ENCODE results near the gene ASIP.
A peak's percentile ranks its signal among the peaks of the same experiment; 100 is the strongest.
"Not testable (repeated sequence)": the region's sequence is repeated elsewhere in the genome, so short reads cannot be mapped to it uniquely, and the experiment has no call there.

ASIP gene

GRCh38 chr20:34240693-34241615 lies at the start of gene ASIP:
TSS of gene ASIP (plus strand) at chr20:34241423. CDS start at chr20:34260375, 18,952 bp downstream.
- no peak for DNase-seq (ENCODE audit: low read depth, low spot score)

GRCh38 chr20:34193051-34193450 lies 48.2 kb upstream of the ASIP start:
- DNase-seq (ENCODE audit: low read depth, low spot score) = no peak

- no peak for DNase-seq (ENCODE audit: low read depth, low spot score)
Observed at GRCh38 chr20:34199183-34199582, 42.0 kb upstream of the ASIP start.

- DNase-seq (ENCODE audit: low read depth, low spot score) = no peak
Observed at GRCh38 chr20:34200023-34200422, 41.2 kb upstream of the ASIP start.

GRCh38 chr20:34201531-34201930 lies 39.7 kb upstream of the ASIP start:
- DNase-seq (ENCODE audit: low read depth, low spot score) = no peak

GRCh38 chr20:34205172-34205880 lies 35.9 kb upstream of the ASIP start:
- DNase-seq (ENCODE audit: low read depth, low spot score) = not testable (repeated sequence)

- DNase-seq (ENCODE audit: low read depth, low spot score) = no peak
Observed at GRCh38 chr20:34209111-34209510, 32.1 kb upstream of the ASIP start.

- no peak for DNase-seq (ENCODE audit: low read depth, low spot score)
Observed at GRCh38 chr20:34210271-34210670, 31.0 kb upstream of the ASIP start.

- no peak for DNase-seq (ENCODE audit: low read depth, low spot score)
Observed at GRCh38 chr20:34211591-34211990, 29.6 kb upstream of the ASIP start.

GRCh38 chr20:34213213-34213612 lies 28.0 kb upstream of the ASIP start:
- DNase-seq (ENCODE audit: low read depth, low spot score) = no peak

GRCh38 chr20:34215711-34216381 lies 25.4 kb upstream of the ASIP start:
- DNase-seq (ENCODE audit: low read depth, low spot score) = no peak

- DNase-seq (ENCODE audit: low read depth, low spot score) = no peak
Observed at GRCh38 chr20:34216382-34216742, 24.9 kb upstream of the ASIP start.

- no peak for DNase-seq (ENCODE audit: low read depth, low spot score)
Observed at GRCh38 chr20:34220561-34220960, 20.7 kb upstream of the ASIP start.

- peak; percentile 79 for DNase-seq (ENCODE audit: low read depth, low spot score)
Observed at GRCh38 chr20:34222208-34222607, 19.0 kb upstream of the ASIP start.

GRCh38 chr20:34224251-34224650 lies 17.0 kb upstream of the ASIP start:
- not testable (repeated sequence) for DNase-seq (ENCODE audit: low read depth, low spot score)

- DNase-seq (ENCODE audit: low read depth, low spot score) = no peak
Observed at GRCh38 chr20:34231634-34232033, 9.6 kb upstream of the ASIP start.

- no peak for DNase-seq (ENCODE audit: low read depth, low spot score)
Observed at GRCh38 chr20:34232494-34233087, 8.6 kb upstream of the ASIP start.

- DNase-seq (ENCODE audit: low read depth, low spot score) = no peak
Observed at GRCh38 chr20:34233687-34234086, 7.5 kb upstream of the ASIP start.

GRCh38 chr20:34235875-34236274 lies 5.3 kb upstream of the ASIP start:
- DNase-seq (ENCODE audit: low read depth, low spot score) = no peak

GRCh38 chr20:34237942-34238341 lies 3.3 kb upstream of the ASIP start:
- no peak for DNase-seq (ENCODE audit: low read depth, low spot score)

- DNase-seq (ENCODE audit: low read depth, low spot score) = no peak
Observed at GRCh38 chr20:34240121-34240520, 1.1 kb upstream of the ASIP start.

GRCh38 chr20:34242015-34242414 lies 792 bp downstream of the ASIP start:
- not testable (repeated sequence) for DNase-seq (ENCODE audit: low read depth, low spot score)
